ENCODE data around the gene DBI.

DNA sequence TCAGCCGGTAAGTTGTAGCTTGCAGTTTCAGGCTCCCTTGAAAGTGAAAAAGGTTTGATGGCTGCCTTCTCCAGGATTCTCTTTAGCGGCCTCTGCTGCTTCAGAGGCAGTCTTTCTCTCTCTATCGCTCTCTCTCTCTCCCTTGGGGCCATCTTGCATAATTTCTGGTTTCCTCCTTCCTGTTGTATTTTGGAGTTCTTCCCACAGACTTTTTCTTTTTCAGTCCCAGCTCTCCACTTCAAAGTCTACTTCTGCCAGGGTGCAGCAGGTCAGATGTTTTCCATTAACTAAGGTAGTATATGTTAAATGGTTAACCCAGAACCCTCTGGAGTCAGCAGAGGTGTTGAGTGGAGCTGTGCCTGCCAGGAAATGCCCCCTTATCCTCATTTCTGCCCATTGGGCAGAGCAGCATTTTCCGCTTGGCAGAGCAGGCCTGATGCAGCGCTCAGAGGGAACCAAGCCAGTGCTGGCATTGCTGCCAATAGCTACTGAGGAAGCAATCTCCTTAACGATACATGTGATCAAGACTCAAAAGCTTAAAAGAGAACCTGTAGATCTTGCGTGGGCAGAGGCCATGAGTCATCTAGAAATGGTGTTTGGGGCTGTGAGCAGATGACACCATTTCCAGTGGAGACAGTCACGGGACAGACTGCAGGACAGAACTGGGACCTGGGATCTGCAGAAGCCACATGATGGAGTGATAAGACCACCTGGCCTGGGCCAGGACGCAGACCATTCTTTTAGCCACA is 20.8 kb downstream of the DBI start:
- TF ChIP-seq, protein P1, sequence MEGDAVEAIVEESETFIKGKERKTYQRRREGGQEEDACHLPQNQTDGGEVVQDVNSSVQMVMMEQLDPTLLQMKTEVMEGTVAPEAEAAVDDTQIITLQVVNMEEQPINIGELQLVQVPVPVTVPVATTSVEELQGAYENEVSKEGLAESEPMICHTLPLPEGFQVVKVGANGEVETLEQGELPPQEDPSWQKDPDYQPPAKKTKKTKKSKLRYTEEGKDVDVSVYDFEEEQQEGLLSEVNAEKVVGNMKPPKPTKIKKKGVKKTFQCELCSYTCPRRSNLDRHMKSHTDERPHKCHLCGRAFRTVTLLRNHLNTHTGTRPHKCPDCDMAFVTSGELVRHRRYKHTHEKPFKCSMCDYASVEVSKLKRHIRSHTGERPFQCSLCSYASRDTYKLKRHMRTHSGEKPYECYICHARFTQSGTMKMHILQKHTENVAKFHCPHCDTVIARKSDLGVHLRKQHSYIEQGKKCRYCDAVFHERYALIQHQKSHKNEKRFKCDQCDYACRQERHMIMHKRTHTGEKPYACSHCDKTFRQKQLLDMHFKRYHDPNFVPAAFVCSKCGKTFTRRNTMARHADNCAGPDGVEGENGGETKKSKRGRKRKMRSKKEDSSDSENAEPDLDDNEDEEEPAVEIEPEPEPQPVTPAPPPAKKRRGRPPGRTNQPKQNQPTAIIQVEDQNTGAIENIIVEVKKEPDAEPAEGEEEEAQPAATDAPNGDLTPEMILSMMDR (conservative IDR thresholded peaks at IDR 0.05), result peak; percentile 17
- no peak for TF ChIP-seq ZFX (IDR thresholded peaks at IDR 0.05)
